ENCODE data around the gene STK39. TPM values are rescaled to one million over a fixed set of nuclear protein-coding genes. Genes with fewer than 3 reads are reported as not detected.

Gene STK39
- polyA plus RNA-seq, 2 of the 4 experiments (the other 2 are of a cell fraction) = 14.2 to 27.2 TPM

DNA sequence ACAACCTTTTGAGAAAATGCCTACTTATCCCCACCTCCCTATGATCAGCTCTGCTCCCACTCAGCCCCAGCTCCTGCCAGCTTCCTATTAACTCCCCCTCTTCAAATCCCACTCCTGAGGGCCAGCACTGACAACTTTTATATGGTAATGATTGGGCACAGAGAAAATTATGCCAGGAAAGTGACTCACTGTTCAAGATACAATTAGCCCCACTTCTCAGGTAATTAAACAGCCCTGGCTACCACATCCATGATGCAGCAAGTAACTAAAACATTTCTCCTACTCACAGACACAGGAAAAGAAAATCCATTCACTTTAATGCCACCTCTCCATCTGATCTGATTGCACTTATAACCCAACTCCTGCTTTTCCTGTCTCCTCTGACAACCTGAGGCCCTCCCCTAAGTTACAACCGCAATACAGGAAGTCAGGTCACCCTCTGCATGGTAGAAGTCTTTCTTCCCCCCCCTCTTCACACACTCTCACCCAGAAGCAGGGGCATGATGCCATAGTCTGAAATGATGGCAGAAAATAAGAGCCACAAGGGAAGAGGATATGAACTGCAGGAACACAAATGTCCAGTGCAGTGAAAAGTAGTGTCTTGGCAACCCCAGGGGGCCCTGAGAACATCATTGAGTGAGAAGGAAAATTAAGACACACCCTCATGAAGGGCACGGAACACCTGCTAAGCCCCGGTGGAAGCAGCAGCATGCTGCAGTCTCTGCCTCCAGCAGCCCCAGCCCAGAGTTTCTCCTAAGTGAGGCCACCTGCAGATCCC, 54.4 kb downstream of the STK39 start:
- DNase-seq (ENCODE audit: low read depth in 1 of 2, low spot score in 1 of 2) (no peak), ATAC-seq (0 out of 6 replicates have a peak, but pooled peaks of 1 of the 2 experiments have one; percentile 31), FAIRE-seq (no peak)
- Histone ChIP-seq H3K27ac (peak overlapping the region in 1 of 2 experiments; percentile 26; a peak in 2 of 6 replicates), H3K4me3 (no peak overlapping the region), H3K4me1 (peaks cover 23% of the 10 kb centered on the region), H3K4me2 (no peak overlapping the region), H3K9me3 (no peaks in the 10 kb centered on the region)
- TF ChIP-seq SREBF2 (IDR thresholded peaks at IDR 0.05) (no peak), POLR2AphosphoS2 (conservative IDR thresholded peaks at IDR 0.05; ENCODE audit: low read length) (no peak), RAD21 (conservative IDR thresholded peaks at IDR 0.05 in 1 of 2, IDR thresholded peaks at IDR 0.05 in 1 of 2) (no peak), BHLHE40 (IDR thresholded peaks at IDR 0.05; ENCODE audit: low read depth, low read length) (no peak), FOSB (CRISPR knock-in tag; IDR thresholded peaks at IDR 0.05) (no peak), TP53 (CRISPR knock-in tag; IDR thresholded peaks at IDR 0.05) (no peak), BCL3 (IDR thresholded peaks at IDR 0.05) (no peak), USF2 (IDR thresholded peaks at IDR 0.05) (no peak), ZSCAN20 (CRISPR knock-in tag; IDR thresholded peaks at IDR 0.05) (no peak)
- TF ChIP-seq, protein P1, sequence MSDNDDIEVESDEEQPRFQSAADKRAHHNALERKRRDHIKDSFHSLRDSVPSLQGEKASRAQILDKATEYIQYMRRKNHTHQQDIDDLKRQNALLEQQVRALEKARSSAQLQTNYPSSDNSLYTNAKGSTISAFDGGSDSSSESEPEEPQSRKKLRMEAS (IDR thresholded peaks at IDR 0.05) = no peak
- TF ChIP-seq, protein P2, sequence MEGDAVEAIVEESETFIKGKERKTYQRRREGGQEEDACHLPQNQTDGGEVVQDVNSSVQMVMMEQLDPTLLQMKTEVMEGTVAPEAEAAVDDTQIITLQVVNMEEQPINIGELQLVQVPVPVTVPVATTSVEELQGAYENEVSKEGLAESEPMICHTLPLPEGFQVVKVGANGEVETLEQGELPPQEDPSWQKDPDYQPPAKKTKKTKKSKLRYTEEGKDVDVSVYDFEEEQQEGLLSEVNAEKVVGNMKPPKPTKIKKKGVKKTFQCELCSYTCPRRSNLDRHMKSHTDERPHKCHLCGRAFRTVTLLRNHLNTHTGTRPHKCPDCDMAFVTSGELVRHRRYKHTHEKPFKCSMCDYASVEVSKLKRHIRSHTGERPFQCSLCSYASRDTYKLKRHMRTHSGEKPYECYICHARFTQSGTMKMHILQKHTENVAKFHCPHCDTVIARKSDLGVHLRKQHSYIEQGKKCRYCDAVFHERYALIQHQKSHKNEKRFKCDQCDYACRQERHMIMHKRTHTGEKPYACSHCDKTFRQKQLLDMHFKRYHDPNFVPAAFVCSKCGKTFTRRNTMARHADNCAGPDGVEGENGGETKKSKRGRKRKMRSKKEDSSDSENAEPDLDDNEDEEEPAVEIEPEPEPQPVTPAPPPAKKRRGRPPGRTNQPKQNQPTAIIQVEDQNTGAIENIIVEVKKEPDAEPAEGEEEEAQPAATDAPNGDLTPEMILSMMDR (IDR thresholded peaks at IDR 0.05) = no peak
- 80% methylated on average over 3 of the region's 3 CpGs for WGBS (ENCODE audit: missing lambda C conversion rate)
- CTCF ChIA-PET = no interaction called here
- POLR2A ChIA-PET = no interaction called here

DNA sequence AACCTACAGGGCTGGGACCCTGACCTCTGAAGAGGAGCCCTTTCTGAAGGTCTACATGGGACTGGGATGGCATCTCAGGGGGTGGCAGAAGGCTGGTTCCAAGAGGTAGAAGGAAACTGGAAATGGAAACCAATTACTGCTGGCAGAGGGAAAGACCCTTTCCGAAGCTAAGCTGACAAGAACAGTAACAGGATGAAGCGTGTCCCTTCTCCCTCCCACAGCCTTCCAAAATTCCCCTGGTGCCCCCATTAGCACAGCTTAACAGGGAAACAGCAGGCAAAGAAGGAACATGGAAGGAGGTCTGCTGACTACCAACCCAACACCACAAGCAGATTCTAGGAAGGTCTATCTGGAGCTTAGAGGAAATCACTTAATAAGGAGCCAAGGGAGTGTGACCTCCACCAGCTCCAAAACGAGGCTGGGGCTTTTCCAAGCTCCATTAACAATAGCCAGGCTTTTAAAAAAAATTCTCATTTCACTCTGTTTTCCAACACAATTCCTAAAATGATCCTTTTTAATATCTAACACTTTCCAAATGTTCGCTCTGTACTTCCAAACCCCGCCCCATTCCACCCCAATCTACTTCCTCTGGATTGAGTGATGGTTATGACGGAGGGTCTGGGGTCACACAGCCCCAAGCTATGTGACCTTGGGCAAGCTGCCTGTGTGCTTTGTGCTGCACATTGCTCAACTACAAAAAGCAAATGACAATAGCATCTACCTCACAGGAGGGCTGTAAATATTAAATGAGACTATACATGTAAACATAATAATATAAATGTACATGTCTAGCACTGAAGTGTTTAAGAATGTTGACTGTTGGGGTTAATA, 55.2 kb downstream of the STK39 start:
- Histone ChIP-seq H3K27ac (no peak overlapping the region), H3K4me3 (no peak overlapping the region), H3K4me2 (no peak overlapping the region), H3K9me3 (no peaks in the 10 kb centered on the region), H3K4me1 (peaks cover 22% of the 10 kb centered on the region)
- POLR2A ChIA-PET = no interaction called here
- TF ChIP-seq NPAS2 (CRISPR knock-in tag; IDR thresholded peaks at IDR 0.05; ENCODE audit: borderline replicate concordance) (no peak), ELK1 (IDR thresholded peaks at IDR 0.05; ENCODE audit: low read depth, low read length) (no peak), JUN (IDR thresholded peaks at IDR 0.05) (no peak; a peak in 1 of 5 replicates), RAD21 (conservative IDR thresholded peaks at IDR 0.05 in 1 of 2, IDR thresholded peaks at IDR 0.05 in 1 of 2) (no peak), ZSCAN20 (CRISPR knock-in tag; IDR thresholded peaks at IDR 0.05) (no peak), KDM1A (IDR thresholded peaks at IDR 0.05; ENCODE audit: low read depth) (no peak), TP53 (CRISPR knock-in tag; IDR thresholded peaks at IDR 0.05) (no peak), BHLHE40 (IDR thresholded peaks at IDR 0.05; ENCODE audit: low read depth, low read length) (no peak)
- DNase-seq (ENCODE audit: low read depth in 1 of 2, low spot score in 1 of 2) (no peak), ATAC-seq (no peak), FAIRE-seq (no peak)
- WGBS (ENCODE audit: missing lambda C conversion rate) = 89% methylated on average over 6 of the region's 6 CpGs
- CTCF ChIA-PET = interaction anchor here (2.2 kb wide), 1 partner anchor 11 kb away, joined by 5 read pairs; no protein-coding TSS in a partner anchor

All from A549 (cell line).